ENCODE measurements around the gene KIFC3.
"Not testable (repeated sequence)": the region's sequence is repeated elsewhere in the genome, so short reads cannot be mapped to it uniquely, and the experiment has no call there.

KIFC3 gene

GRCh38 chr16:57752581-57753447, 49.5 kb downstream of the KIFC3 start:
- DNase-seq: no peak

DNA sequence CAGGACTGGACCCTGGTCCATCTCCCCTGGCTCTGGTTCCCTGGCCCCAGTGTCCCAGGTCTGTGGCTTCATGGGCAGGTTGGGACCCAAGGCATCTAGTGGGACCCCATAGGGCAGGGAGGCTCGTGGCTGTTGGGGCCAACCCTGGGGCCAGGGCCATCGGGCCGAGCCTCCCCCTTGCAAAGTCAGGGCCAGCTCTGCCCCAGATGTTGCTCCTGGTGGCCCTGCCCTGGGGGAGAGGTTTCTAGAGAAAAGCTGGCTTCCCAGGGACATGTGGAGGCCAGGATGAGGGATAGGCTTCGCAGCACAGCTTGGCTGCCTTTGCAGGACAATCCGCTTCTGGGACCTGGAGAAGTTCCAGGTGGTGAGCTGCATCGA, 50.1 kb downstream of the KIFC3 start:
- no peak for DNase-seq

DNA sequence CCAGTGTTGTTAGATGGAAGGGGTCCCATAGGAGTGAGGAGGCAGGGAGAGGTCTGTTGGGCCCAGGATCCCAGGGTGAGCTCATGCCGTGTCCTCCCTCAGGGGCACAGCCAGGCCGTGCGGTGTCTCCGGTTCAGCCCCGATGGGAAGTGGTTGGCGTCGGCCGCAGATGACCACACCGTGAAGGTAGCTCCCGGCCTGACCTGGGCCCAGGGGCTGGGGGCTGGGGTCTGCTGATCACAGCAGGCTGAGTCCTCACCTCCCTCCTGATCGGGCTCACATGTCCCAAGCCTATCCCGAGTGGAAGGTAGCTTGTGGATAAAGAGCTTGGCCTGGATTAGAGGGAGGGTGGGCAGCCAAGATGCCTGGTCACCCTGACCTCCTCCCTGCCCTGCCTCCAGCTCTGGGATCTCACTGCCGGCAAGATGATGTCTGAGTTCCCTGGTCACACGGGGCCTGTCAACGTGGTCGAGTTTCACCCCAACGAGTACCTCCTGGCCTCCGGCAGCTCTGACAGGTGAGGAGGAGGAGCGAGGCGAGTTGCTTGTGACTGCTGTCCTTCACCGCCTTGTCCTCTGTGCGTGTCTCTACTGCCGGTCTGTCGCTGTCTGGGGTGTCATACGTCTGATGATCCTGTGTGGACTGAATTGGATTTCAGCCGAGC, 50.6 kb downstream of the KIFC3 start:
- no peak for DNase-seq

GRCh38 chr16:57750796-57751538, 51.3 kb downstream of the KIFC3 start:
- DNase-seq: no peak

DNA sequence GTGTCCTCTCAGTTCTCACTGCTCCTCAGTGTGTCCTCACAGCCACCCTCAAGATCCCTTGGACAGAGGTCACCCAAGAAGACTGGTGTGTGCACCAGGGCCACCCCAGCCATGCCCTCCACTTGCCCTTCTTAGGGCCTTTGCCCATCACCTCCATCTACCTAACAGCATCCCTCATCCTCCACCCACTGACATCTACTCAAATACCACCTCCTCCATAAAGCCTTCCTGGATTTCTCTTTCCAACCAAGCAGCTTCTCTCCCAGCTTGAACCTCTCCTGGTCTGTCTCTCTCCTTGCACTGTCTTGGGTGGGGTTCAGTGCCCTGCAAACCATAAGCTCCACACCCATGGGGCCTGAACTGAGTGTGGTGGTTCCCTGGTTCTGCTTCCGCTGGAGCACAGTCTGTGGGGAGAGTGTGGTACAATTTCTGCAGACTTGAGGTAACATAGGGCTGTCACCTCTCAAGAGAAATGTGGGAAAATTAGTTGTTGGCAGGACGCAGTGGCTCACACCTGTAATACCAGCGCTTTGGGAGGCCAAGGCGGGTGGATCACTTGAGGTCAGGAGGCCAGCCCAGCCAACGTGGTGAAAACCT, 52.3 kb downstream of the KIFC3 start:
- no peak for DNase-seq

GRCh38 chr16:57749101-57749692, 53.1 kb downstream of the KIFC3 start:
- DNase-seq: no peak

GRCh38 chr16:57748596-57748995, 53.7 kb downstream of the KIFC3 start:
- no peak for DNase-seq

DNA sequence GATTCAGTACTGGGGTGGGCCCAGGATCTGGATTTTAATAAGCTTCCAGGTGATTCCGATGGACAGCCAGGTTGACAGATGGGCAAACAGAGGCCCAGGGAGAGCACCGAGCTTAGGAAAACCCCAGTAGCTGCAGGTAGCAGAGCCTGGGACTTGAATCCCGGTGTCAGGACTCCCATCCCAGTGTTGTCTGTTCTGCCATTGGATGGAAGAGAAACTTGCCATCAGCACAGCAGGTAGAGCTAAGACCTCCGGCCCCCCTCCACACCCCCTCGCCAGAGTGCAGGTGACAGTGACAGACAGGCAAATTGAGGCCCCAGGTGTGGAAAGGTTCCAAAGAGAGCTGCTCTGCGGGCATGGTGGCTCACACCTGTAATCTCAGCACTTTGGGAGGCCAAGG, 54.3 kb downstream of the KIFC3 start:
- no peak for DNase-seq

DNA sequence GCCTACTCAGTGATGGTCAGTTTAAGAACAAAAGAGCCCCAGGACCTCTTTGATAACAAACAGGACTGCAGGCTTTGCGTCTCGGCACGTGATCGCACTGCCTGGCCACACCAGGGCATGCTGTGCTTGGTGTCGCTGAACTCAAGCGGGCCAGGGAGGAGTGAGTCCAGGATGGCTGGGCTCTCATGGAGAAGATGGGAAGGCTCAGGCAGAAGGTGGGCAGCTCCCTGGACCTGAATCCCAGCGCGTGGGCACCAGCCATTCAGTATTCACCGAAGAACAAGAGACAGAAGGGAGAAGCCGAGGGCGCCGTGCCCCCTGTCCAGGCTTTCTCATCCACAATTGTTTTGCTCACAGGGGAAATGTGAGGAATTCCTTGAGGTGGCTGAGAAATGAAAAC, 54.8 kb downstream of the KIFC3 start:
- no peak for DNase-seq

GRCh38 chr16:57747091-57747490, 55.2 kb downstream of the KIFC3 start:
- DNase-seq: no peak

GRCh38 chr16:57746316-57746715, 56.0 kb downstream of the KIFC3 start:
- not testable (repeated sequence) for DNase-seq

DNA sequence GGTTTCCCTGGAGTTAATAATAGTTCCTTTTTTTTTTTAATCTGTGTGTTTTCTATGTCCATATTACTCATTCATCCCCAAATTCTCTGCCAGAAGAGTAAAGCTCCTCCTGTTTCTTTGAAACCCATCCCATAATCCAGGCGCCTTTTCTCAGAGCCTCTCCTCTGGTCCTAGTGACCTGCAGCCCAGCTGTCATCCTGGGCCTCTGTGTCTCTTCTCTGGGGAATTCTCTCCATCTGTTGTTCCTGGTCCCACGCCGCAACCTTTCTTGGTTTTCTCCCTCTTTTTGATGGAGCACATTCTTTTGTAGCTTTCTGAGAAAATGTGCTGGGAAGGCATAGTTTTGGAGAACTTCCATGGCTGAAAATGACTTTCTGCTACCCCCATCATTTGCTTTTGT, 56.5 kb downstream of the KIFC3 start:
- no peak for DNase-seq

GRCh38 chr16:57744642-57744903, 57.7 kb downstream of the KIFC3 start:
- DNase-seq: no peak

- DNase-seq: no peak
Measured at GRCh38 chr16:57743886-57744641, 58.2 kb downstream of the KIFC3 start.

DNA sequence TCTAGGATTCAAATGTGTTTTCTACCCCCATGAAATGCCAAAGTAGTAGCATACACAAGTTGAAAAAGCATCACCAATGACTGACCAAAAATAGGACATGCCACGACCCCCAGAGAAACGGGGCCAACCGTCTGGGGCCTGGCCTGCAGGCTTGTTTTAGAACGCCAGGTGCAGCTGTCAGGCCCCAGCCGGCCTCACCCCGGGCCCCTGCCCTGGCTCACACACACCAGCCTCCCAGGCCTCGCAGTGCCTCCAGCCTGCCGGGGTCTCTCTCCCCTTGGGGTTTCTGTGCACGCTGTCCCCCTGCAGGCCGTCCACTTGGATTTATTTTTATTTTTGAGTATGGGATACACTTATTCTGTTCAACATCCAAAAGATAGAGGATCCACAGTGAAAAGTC, 58.8 kb downstream of the KIFC3 start:
- no peak for DNase-seq

GRCh38 chr16:57742543-57742942, 59.7 kb downstream of the KIFC3 start:
- DNase-seq: no peak

DNA sequence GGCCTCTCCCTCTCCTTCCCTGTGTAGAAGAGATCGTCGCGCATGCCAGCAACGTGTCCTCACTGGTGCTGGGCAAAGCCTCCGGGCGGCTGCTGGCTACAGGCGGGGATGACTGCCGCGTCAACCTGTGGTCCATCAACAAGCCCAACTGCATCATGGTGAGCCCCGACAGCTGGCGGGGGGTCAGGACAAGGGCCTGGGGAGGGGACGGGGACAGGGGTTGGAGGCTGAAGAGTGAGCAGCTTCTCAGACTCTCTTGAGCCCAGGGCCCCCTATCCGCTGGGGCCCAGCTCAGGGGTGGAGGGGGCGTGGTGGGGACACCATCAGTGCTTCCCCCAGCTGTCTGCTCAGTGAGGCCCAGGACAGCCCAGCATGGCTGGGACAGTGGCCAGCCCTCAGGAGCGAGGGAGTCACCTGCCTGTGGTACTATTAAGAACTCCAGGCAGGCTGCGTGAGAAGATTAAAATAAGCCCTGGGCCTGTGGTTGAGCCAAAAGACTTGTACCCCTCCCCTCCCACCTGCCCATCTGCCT, 60.6 kb downstream of the KIFC3 start:
- no peak for DNase-seq

DNA sequence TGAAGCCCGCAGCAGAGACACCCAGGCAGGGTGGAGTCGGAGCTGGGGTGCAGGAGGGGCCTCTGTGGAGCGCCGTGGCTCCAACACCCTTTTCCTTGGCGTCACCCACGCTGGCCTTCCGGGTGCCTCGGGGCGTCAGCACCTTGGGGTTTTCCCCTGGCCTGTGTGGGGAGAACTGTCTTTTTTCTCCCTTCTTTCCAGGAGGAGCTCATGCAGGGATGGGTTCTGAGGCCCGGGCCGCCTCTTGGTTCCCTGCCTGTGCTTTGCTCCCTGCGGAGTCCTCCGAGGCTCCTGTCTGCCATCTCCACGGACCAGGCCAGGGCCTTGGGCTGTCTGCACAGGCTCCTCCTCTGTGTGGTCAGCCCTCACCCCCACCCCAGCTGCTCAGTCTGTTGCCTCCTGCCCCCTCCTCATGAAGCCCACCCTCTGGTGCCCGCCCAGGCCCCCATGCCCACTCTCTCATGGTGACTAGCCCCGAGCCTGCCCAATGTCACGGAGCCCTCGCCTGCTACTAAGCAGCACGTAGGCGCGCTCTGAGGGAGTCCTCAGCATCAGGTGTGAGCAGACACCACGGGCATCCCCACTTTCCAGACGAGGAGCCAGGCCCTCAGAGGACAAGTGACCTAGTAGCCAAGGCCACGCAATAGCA, 61.7 kb downstream of the KIFC3 start:
- no peak for DNase-seq

- DNase-seq: no peak
Measured at GRCh38 chr16:57739756-57740422, 62.4 kb downstream of the KIFC3 start.

DNA sequence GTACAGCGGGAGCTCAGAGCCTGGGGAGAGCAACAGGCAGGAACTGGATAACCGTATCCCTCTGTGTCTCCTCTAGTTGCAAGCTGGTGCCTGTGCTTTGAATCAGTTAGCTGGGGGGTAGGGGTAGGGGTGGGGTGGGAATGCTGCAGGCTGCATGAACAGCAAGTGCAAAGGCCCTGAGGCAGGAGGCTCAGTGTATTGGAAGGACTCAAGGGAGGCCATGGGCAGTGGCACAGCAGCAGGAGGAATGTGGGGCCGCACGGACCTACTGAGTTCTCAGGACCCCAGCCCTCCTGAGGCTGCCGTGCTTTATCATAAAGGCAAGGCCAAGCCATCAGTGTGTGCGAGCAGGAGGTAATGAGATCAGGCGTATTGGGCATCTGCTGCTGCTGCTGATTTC, 63.4 kb downstream of the KIFC3 start:
- no peak for DNase-seq
